ENCODE measurements around the gene VPS37B.
A peak's percentile ranks its signal among the peaks of the same experiment; 100 is the strongest.

VPS37B gene

GRCh38 chr12:122820838-122821271, 75.1 kb downstream of the VPS37B start:
- Histone ChIP-seq H3K27ac (ENCODE audit: extremely low read depth, low read depth, low read length) (no peak overlapping the region), H3K4me3 (ENCODE audit: low read depth, low read length) (no peak overlapping the region), H3K9me3 (ENCODE audit: control insufficient read depth, insufficient read depth, low read depth, low read length) (no peaks in the 10 kb centered on the region), H3K36me3 (ENCODE audit: control insufficient read depth in 2 of 2, insufficient read depth in 1 of 2, low read length in 2 of 2) (no peaks in the 10 kb centered on the region), H3K4me1 (ENCODE audit: control insufficient read depth, insufficient read depth, low read length) (no peaks in the 10 kb centered on the region)
- ChIA-PET POLR2A (no interaction called here), CTCF (interaction anchor here (2.1 kb wide), 1 partner anchor 27 kb away, joined by 7 read pairs; no protein-coding TSS in a partner anchor)
- TF ChIP-seq ZNF302 (tag by site-specific recombination; IDR thresholded peaks at IDR 0.05; ENCODE audit: low read depth) (no peak), ZNF423 (tag by site-specific recombination; IDR thresholded peaks at IDR 0.05) (peak; percentile 57; the same call in 1 of the 2 replicates), ZSCAN4 (tag by site-specific recombination; IDR thresholded peaks at IDR 0.05) (no peak)

- no peaks in the 10 kb centered on the region for H3K36me3 ChIP-seq (ENCODE audit: control insufficient read depth in 2 of 2, insufficient read depth in 1 of 2, low read length in 2 of 2)
- CTCF ChIA-PET: interaction anchor here (0.8 kb wide), 1 partner anchor 12 kb away, joined by 3 read pairs; no protein-coding TSS in a partner anchor
- H3K4me1 ChIP-seq (ENCODE audit: control insufficient read depth, insufficient read depth, low read length): no peaks in the 10 kb centered on the region
- TF ChIP-seq HIC1 (tag by site-specific recombination; IDR thresholded peaks at IDR 0.05) (no peak), ZNF169 (tag by site-specific recombination; IDR thresholded peaks at IDR 0.05) (no peak), ZNF223 (tag by site-specific recombination; IDR thresholded peaks at IDR 0.05) (no peak)
- H3K27ac ChIP-seq (ENCODE audit: extremely low read depth, low read depth, low read length): no peak overlapping the region
- POLR2A ChIA-PET: no interaction called here
- H3K4me3 ChIP-seq (ENCODE audit: low read depth, low read length): no peak overlapping the region
- H3K9me3 ChIP-seq (ENCODE audit: control insufficient read depth, insufficient read depth, low read depth, low read length): no peaks in the 10 kb centered on the region
These were observed 75.8 kb downstream of the VPS37B start for GRCh38 chr12:122820138-122820537.

- CTCF ChIA-PET: no interaction called here
- Histone ChIP-seq H3K9me3 (ENCODE audit: control insufficient read depth, insufficient read depth, low read depth, low read length) (no peaks in the 10 kb centered on the region), H3K27ac (ENCODE audit: extremely low read depth, low read depth, low read length) (no peak overlapping the region), H3K4me3 (ENCODE audit: low read depth, low read length) (no peak overlapping the region), H3K36me3 (ENCODE audit: control insufficient read depth in 2 of 2, insufficient read depth in 1 of 2, low read length in 2 of 2) (no peaks in the 10 kb centered on the region), H3K4me1 (ENCODE audit: control insufficient read depth, insufficient read depth, low read length) (no peaks in the 10 kb centered on the region)
- POLR2A ChIA-PET: no interaction called here
- TF ChIP-seq ZNF558 (tag by site-specific recombination; IDR thresholded peaks at IDR 0.05): no peak
- TF ChIP-seq ZFHX2 (tag by site-specific recombination; conservative IDR thresholded peaks at IDR 0.05): peak; percentile 25; the same call in 1 of the 2 replicates
- no peak for TF ChIP-seq ZBTB44 (tag by site-specific recombination; IDR thresholded peaks at IDR 0.05)
- TF ChIP-seq ZBTB20 (tag by site-specific recombination; IDR thresholded peaks at IDR 0.05): no peak
- TF ChIP-seq CTCF (tag by site-specific recombination; IDR thresholded peaks at IDR 0.05): no peak
- no peak for TF ChIP-seq ZBTB10 (tag by site-specific recombination; IDR thresholded peaks at IDR 0.05)
- TF ChIP-seq SCRT1 (tag by site-specific recombination; IDR thresholded peaks at IDR 0.05; ENCODE audit: borderline replicate concordance): no peak
- TF ChIP-seq ZNF776 (tag by site-specific recombination; IDR thresholded peaks at IDR 0.05; ENCODE audit: borderline replicate concordance): no peak
- no peak for TF ChIP-seq ZNF433 (tag by site-specific recombination; IDR thresholded peaks at IDR 0.05; ENCODE audit: low read depth)
- TF ChIP-seq ZNF302 (tag by site-specific recombination; IDR thresholded peaks at IDR 0.05; ENCODE audit: low read depth): no peak
- TF ChIP-seq ZNF324 (tag by site-specific recombination; IDR thresholded peaks at IDR 0.05): no peak
- no peak for TF ChIP-seq ZNF837 (tag by site-specific recombination; IDR thresholded peaks at IDR 0.05)
- 0 out of 2 replicates have a peak, but pooled peaks have one; percentile 26 for TF ChIP-seq EGR2 (tag by site-specific recombination; IDR thresholded peaks at IDR 0.05; ENCODE audit: low read depth)
- TF ChIP-seq ZFP37 (tag by site-specific recombination; IDR thresholded peaks at IDR 0.05): no peak
These were observed 76.6 kb downstream of the VPS37B start for GRCh38 chr12:122819209-122819785.

Measured in HEK293 (cell line).